H1 (cell line): ENCODE data around the gene TSSC4. TPM values are rescaled to one million over a fixed set of nuclear protein-coding genes. Genes with fewer than 3 reads are reported as not detected.

Source experiments
- CTCF ChIA-PET: fragments of 300-600 bp; sonication (Branson Sonifier 250); formaldehyde crosslinking; loops from one replicate; lab custom pipeline; 2021; ENCODE audit not compliant: partially characterized antibody; lab: Charles Lee
- POLR2A ChIA-PET: fragments of 300-600 bp; sonication (Branson Sonifier 250); formaldehyde crosslinking; loops from one replicate; lab custom pipeline; 2021; ENCODE audit warnings: inconsistent platforms; ENCODE audit not compliant: partially characterized antibody; lab: Charles Lee
- DNase-seq, 2 experiments: peaks; one replicate each; pipeline versions ENCODE4 v3.0.0 to v3.0.0-alpha.2; 2010 to 2022; ENCODE audit warnings: low spot score in 2 of 2, low read depth in 1 of 2, mixed read lengths in 1 of 2
- FAIRE-seq: peaks from 2 replicates; lab custom pipeline; 2011; peaks lifted over from hg19 to GRCh38; lab: Jason Lieb, UNC
- H2AFZ ChIP-seq: 2 replicates; pipeline ENCODE4 v1.8.1; 2012; ENCODE audit warnings: low read length, inconsistent platforms
- H2AK5ac ChIP-seq: 2 replicates; pipeline ENCODE4 v1.6.1; 2013; ENCODE audit warnings: low read depth, low read length
- H2BK120ac ChIP-seq: replicated peaks from 2 replicates; pipeline ENCODE3; 2013; ENCODE audit warnings: low read depth, low read length, inconsistent platforms
- H2BK12ac ChIP-seq: 2 replicates; pipeline ENCODE4 v1.6.1; 2013; ENCODE audit warnings: low read depth, low read length
- H2BK15ac ChIP-seq: 2 replicates; pipeline ENCODE4 v1.6.1; 2013; ENCODE audit warnings: low read length
- H2BK20ac ChIP-seq: 2 replicates; pipeline ENCODE4 v1.6.1; 2013; ENCODE audit warnings: low read length
- H2BK5ac ChIP-seq: 2 replicates; pipeline ENCODE4 v1.6.1; 2013; ENCODE audit warnings: low read depth, low read length
- H3K14ac ChIP-seq: 2 replicates; pipeline ENCODE4 v1.6.1; 2013; ENCODE audit warnings: inconsistent platforms; ENCODE audit not compliant: insufficient read length
- H3K18ac ChIP-seq: 2 replicates; pipeline ENCODE4 v1.6.1; 2013; ENCODE audit warnings: low read length; ENCODE audit errors: extremely low read depth
- H3K23ac ChIP-seq: 2 replicates; pipeline ENCODE4 v1.6.1; 2013; ENCODE audit warnings: inconsistent platforms; ENCODE audit not compliant: insufficient read length
- H3K23me2 ChIP-seq: 2 replicates; pipeline ENCODE4 v1.6.1; 2013; ENCODE audit warnings: low read depth, low read length
- H3K27ac ChIP-seq: 2 replicates; pipeline ENCODE4 v1.6.1; 2011; ENCODE audit warnings: low read depth, low read length, inconsistent platforms
- H3K27me3 ChIP-seq, 4 experiments: replicated peaks in 1 of 4; 1 replicate in 1 of 4; 2 replicates in 3 of 4; pipeline versions ENCODE4 v1.6.1 to v1.8.1; 2011 to 2013; ENCODE audit warnings: low read length in 3 of 4, mild to moderate bottlenecking in 3 of 4, inconsistent platforms in 2 of 4, mixed read lengths in 2 of 4, moderate library complexity in 1 of 4; ENCODE audit not compliant: control insufficient read depth in 3 of 4, insufficient read depth in 3 of 4; ENCODE audit errors: extremely low read depth in 1 of 4
- H3K36me3 ChIP-seq, 4 experiments: 2 replicates each; pipeline versions ENCODE4 v1.6.1 to v1.8.1; 2011 to 2013; ENCODE audit warnings: mild to moderate bottlenecking in 4 of 4, low read length in 3 of 4, moderate library complexity in 2 of 4, control low read depth in 1 of 4, inconsistent platforms in 1 of 4; ENCODE audit not compliant: insufficient read depth in 4 of 4, control insufficient read depth in 2 of 4
- H3K4ac ChIP-seq: replicated peaks from 2 replicates; pipeline ENCODE3; 2013; ENCODE audit warnings: low read length, low read depth, mixed read lengths, inconsistent platforms; ENCODE audit not compliant: insufficient read length
- H3K4me1 ChIP-seq, 4 experiments: replicated peaks in 1 of 4; 1 replicate in 1 of 4; 2 replicates in 3 of 4; pipeline versions ENCODE4 v1.6.1 to v1.8.1; 2011 to 2013; ENCODE audit warnings: low read length in 3 of 4, inconsistent platforms in 2 of 4, mixed read lengths in 1 of 4; ENCODE audit not compliant: insufficient read depth in 4 of 4, control insufficient read depth in 3 of 4
- H3K4me2 ChIP-seq, 2 experiments: 2 replicates each; pipeline versions ENCODE4 v1.6.1 to v1.8.1; 2011 to 2013; ENCODE audit warnings: low read depth in 2 of 2, low read length in 2 of 2, control low read depth in 1 of 2, inconsistent platforms in 1 of 2, mild to moderate bottlenecking in 1 of 2; ENCODE audit not compliant: insufficient read depth in 1 of 2
- H3K4me3 ChIP-seq, 4 experiments: fragments of 200-600, 300-600 bp in 1 of 4; sonication (generic), shearing (Covaris generic), sonication (Bioruptor Twin) in 1 of 4; 2 replicates each; pipeline versions ENCODE4 v1.5.1 to v1.8.1; 2011 to 2016; ENCODE audit warnings: low read length in 4 of 4, low read depth in 3 of 4, control low read depth in 2 of 4, inconsistent platforms in 2 of 4, mild to moderate bottlenecking in 2 of 4, mixed read lengths in 1 of 4, moderate library complexity in 1 of 4; ENCODE audit not compliant: insufficient read depth in 2 of 4; ENCODE audit errors: extremely low read depth in 1 of 4
- H3K56ac ChIP-seq: replicated peaks from 2 replicates; pipeline ENCODE3; 2013; ENCODE audit warnings: low read depth, mild to moderate bottlenecking, mixed read lengths, low read length, inconsistent platforms; ENCODE audit not compliant: insufficient read length
- H3K79me1 ChIP-seq: 2 replicates; pipeline ENCODE4 v1.6.1; 2013; ENCODE audit warnings: low read depth, low read length, control low read depth
- H3K79me2 ChIP-seq, 2 experiments: 2 replicates each; pipeline versions ENCODE4 v1.6.1 to v1.8.1; 2012 to 2013; ENCODE audit warnings: low read length in 2 of 2, mild to moderate bottlenecking in 2 of 2, inconsistent platforms in 1 of 2; ENCODE audit not compliant: insufficient read depth in 2 of 2, control insufficient read depth in 1 of 2
- H3K9ac ChIP-seq, 4 experiments: replicated peaks in 1 of 4; 1 replicate in 1 of 4; 2 replicates in 3 of 4; pipeline versions ENCODE4 v1.6.1 to v1.8.1; 2011 to 2013; ENCODE audit warnings: low read depth in 3 of 4, low read length in 3 of 4, control low read depth in 2 of 4, mild to moderate bottlenecking in 2 of 4, moderate library complexity in 2 of 4, inconsistent platforms in 1 of 4; ENCODE audit errors: extremely low read depth in 1 of 4
- H3K9me3 ChIP-seq, 2 experiments: 2 replicates each; pipeline versions ENCODE4 v1.6.1 to v1.8.1; 2012 to 2013; ENCODE audit warnings: mild to moderate bottlenecking in 2 of 2, moderate library complexity in 2 of 2, control low read depth in 1 of 2, inconsistent platforms in 1 of 2, low read depth in 1 of 2, low read length in 1 of 2, mixed read lengths in 1 of 2; ENCODE audit not compliant: insufficient read depth in 2 of 2
- H4K20me1 ChIP-seq, 2 experiments: replicated peaks in 1 of 2; 2 replicates each; pipeline versions ENCODE3 to v1.8.1; 2011 to 2013; ENCODE audit warnings: inconsistent platforms in 2 of 2, low read length in 2 of 2, mild to moderate bottlenecking in 1 of 2; ENCODE audit not compliant: insufficient read depth in 2 of 2, control insufficient read depth in 1 of 2
- H4K5ac ChIP-seq: 2 replicates; pipeline ENCODE4 v1.6.1; 2013; ENCODE audit warnings: low read length, low read depth, mixed read lengths, inconsistent platforms; ENCODE audit not compliant: insufficient read length
- H4K8ac ChIP-seq: 2 replicates; pipeline ENCODE4 v1.8.0; 2013; ENCODE audit warnings: mild to moderate bottlenecking, moderate library complexity, low read length, inconsistent platforms; ENCODE audit not compliant: insufficient read depth; ENCODE audit errors: extremely low read depth
- H4K91ac ChIP-seq: replicated peaks from 2 replicates; pipeline ENCODE3; 2013; ENCODE audit warnings: low read length, mixed read lengths, inconsistent platforms; ENCODE audit not compliant: insufficient read length
- BCL11A ChIP-seq, 2 experiments: IDR thresholded peaks; one replicate each; pipeline ENCODE4 v1.6.1; 2011; ENCODE audit warnings: low read depth in 2 of 2, low read length in 2 of 2, mild to moderate bottlenecking in 2 of 2
- CEBPB ChIP-seq: IDR thresholded peaks from 2 replicates; pipeline ENCODE4 v1.6.1; 2012; ENCODE audit warnings: low read depth, low read length
- EP300 ChIP-seq, 2 experiments: IDR thresholded peaks; 1 replicate in 1 of 2; 2 replicates in 1 of 2; pipeline ENCODE4 v1.6.1; 2011 to 2012; ENCODE audit warnings: low read depth in 2 of 2, low read length in 2 of 2, mild to moderate bottlenecking in 2 of 2, borderline replicate concordance in 1 of 2, inconsistent platforms in 1 of 2, moderate library complexity in 1 of 2
- EZH2 ChIP-seq: fragments of 200-600 bp; sonication (generic); IDR thresholded peaks from 2 replicates; pipeline ENCODE4 v1.7.1; 2012; ENCODE audit warnings: low read depth, mild to moderate bottlenecking, moderate library complexity, low read length, inconsistent platforms; ENCODE audit not compliant: severe bottlenecking
- GTF2F1 ChIP-seq: IDR thresholded peaks from 2 replicates; pipeline ENCODE4 v1.6.1; 2012; ENCODE audit warnings: low read depth, low read length, improper control_type of control experiment, borderline replicate concordance
- RFX5 ChIP-seq: IDR thresholded peaks from 2 replicates; pipeline ENCODE4 v1.6.1; 2011; ENCODE audit warnings: low read depth, low read length, improper control_type of control experiment, borderline replicate concordance
- SRF ChIP-seq: IDR thresholded peaks from 2 replicates; pipeline ENCODE4 v1.6.1; 2011; ENCODE audit warnings: mild to moderate bottlenecking, low read depth, low read length, moderate library complexity
- WGBS, 2 experiments: shearing (Covaris generic) in 1 of 2; methylation state at CpG; one replicate each; pipeline versions ENCODE4 v1.1.6 to v1.1.7; 2013 to 2015; ENCODE audit warnings: low lambda C conversion rate in 2 of 2, mixed read lengths in 2 of 2, inconsistent platforms in 1 of 2, low coverage in 1 of 2, missing lambda C conversion rate in 1 of 2; ENCODE audit not compliant: insufficient replicate concordance in 2 of 2, insufficient coverage in 1 of 2, insufficient read length in 1 of 2; ENCODE audit errors: extremely low coverage in 1 of 2, missing lambda C conversion rate in 1 of 2; 5-methylcytosine and 5-hydroxymethylcytosine counted together
- polyA plus RNA-seq, 7 experiments: library from polyadenylated mRNA; depleted of rRNA in 3 of 7; stranded (reverse) in 5 of 7; unstranded in 2 of 7; fragments of >200 nt in 5 of 7; fragments of 200-250 nt in 2 of 7; gene quantifications; 1 replicate in 5 of 7; 2 replicates in 1 of 7; 4 replicates in 1 of 7; pipeline versions ENCODE4 v1.2.1 to v1.2.3, GENCODE V29; 2011 to 2013; ENCODE audit warnings: missing spikeins in 2 of 7, mixed read lengths in 2 of 7
- total RNA-seq: library from RNA; stranded (reverse); fragmentation: NEBNext Ultra II Directional; extraction: Animal tissue kit (Norgen Biotek cat#: 25700); gene quantifications from 2 replicates; pipeline ENCODE4 v1.2.1, GENCODE V29; 2021
- TF ChIP-seq, protein P1 (sequence below): IDR thresholded peaks from 2 replicates; pipeline ENCODE4 v1.6.1; 2011; ENCODE audit warnings: low read depth, mild to moderate bottlenecking, low read length; ENCODE audit not compliant: insufficient read depth
- TF ChIP-seq, protein P2 (sequence below): IDR thresholded peaks from 2 replicates; pipeline ENCODE4 v1.6.1; 2011; ENCODE audit warnings: low read length, improper control_type of control experiment
- TF ChIP-seq, protein P3 (sequence below): IDR thresholded peaks from 2 replicates; pipeline ENCODE4 v1.6.1; 2012; ENCODE audit warnings: inconsistent platforms

The TSSC4 gene
- total and polyA plus RNA-seq, 2 of the 8 experiments (the other 6 are each of a cell fraction or from before 2014, with no cell fraction given): 34.0 to 39.3 TPM

DNA sequence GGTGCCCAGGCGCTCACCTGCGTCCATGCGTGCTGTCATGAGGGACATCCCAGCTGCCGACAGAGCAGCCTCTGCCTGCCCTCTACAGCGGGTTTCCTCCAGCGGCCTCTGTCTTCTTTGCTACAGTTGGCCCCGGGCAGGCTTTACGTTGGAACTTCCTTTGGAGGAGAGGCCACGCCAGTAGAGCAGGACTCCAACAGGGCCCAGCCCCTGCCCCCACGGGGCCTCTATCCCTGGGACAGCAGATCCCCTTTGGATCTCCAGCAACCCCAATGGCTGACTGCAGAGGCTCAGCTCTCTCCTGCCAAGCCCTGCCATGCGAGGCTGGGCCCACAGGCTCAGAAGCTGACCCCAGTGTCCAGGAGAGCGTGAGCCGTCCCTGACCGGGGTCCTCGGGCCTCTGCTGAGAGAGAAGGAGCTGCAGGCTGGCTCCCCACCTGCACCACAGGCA lies 31.6 kb downstream of the TSSC4 start:
- 86% methylated on average over 15 of the region's 15 CpGs; no CpG with 5 or more reads in 1 of the 2 experiments for WGBS, 2 experiments
- Histone ChIP-seq H3K36me3 (no peaks in the 10 kb centered on the region), H3K4me2 (no peak overlapping the region), H2AK5ac (no peak overlapping the region), H2BK120ac (no peak overlapping the region), H3K4ac (no peak overlapping the region), H3K14ac (no peak overlapping the region), H2AFZ (no peak overlapping the region), H2BK5ac (no peak overlapping the region), H4K8ac (no peak overlapping the region), H2BK20ac (no peak overlapping the region), H3K4me1 (no peaks in the 10 kb centered on the region; a peak in 1 of 7 replicates), H3K27ac (no peak overlapping the region), H3K9ac (no peak overlapping the region), H4K20me1 (peaks cover 0 to 27% of the 10 kb centered on the region in 2 experiments), H3K27me3 (peaks cover 0 to 8% (median 4%) of the 10 kb centered on the region in 4 experiments; a peak in 3 of 7 replicates), H3K4me3 (no peak overlapping the region), H3K9me3 (no peaks in the 10 kb centered on the region; a peak in 1 of 4 replicates), H3K79me1 (no peaks in the 10 kb centered on the region), H3K79me2 (no peaks in the 10 kb centered on the region), H3K23me2 (peaks cover 26% of the 10 kb centered on the region; the same call in 1 of the 2 replicates), H3K56ac (no peak overlapping the region), H4K91ac (no peak overlapping the region), H2BK12ac (no peak overlapping the region), H3K18ac (no peak overlapping the region), H2BK15ac (no peak overlapping the region), H3K23ac (no peak overlapping the region), H4K5ac (no peak overlapping the region)
- ChIA-PET CTCF (interaction anchor here (0.7 to 4.6 kb wide), 4 partner anchors 12 to 129 kb away, joined by 3 to 37 read pairs (median 10); no protein-coding TSS in a partner anchor), POLR2A (no interaction called here)
- FAIRE-seq: no peak
- no peak for DNase-seq
- TF ChIP-seq EZH2 (no peak), RFX5 (no peak), EP300 (IDR thresholded peaks at IDR 0.05; ENCODE audit: borderline replicate concordance in 1 of 2, low read depth in 2 of 2, low read length in 2 of 2) (no peak), GTF2F1 (no peak), CEBPB (no peak), SRF (no peak), BCL11A (IDR thresholded peaks at IDR 0.05; ENCODE audit: low read depth in 2 of 2, low read length in 2 of 2) (no peak)
- TF ChIP-seq, protein P1, sequence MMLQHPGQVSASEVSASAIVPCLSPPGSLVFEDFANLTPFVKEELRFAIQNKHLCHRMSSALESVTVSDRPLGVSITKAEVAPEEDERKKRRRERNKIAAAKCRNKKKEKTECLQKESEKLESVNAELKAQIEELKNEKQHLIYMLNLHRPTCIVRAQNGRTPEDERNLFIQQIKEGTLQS: no peak
- TF ChIP-seq, protein P2, sequence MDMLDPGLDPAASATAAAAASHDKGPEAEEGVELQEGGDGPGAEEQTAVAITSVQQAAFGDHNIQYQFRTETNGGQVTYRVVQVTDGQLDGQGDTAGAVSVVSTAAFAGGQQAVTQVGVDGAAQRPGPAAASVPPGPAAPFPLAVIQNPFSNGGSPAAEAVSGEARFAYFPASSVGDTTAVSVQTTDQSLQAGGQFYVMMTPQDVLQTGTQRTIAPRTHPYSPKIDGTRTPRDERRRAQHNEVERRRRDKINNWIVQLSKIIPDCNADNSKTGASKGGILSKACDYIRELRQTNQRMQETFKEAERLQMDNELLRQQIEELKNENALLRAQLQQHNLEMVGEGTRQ: no peak
- TF ChIP-seq, protein P3, sequence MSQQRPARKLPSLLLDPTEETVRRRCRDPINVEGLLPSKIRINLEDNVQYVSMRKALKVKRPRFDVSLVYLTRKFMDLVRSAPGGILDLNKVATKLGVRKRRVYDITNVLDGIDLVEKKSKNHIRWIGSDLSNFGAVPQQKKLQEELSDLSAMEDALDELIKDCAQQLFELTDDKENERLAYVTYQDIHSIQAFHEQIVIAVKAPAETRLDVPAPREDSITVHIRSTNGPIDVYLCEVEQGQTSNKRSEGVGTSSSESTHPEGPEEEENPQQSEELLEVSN: no peak
